Tibial nerve (tissue), 4 donors: ENCODE data around the gene KCP. TPM values are rescaled to one million over a fixed set of nuclear protein-coding genes. Genes with fewer than 3 reads are reported as not detected.

ENCODE experiments used
- DNase-seq, 2 donors: peaks; one replicate each; pipeline ENCODE4 v3.0.0-alpha.2; 2019; ENCODE audit warnings: low spot score in 2 of 2
- H3K27ac ChIP-seq, 4 donors: fragments of 200-600 bp; sonication (generic) in 3 of 4; one replicate each; pipeline ENCODE4 v1.5.1; 2017 to 2019; ENCODE audit warnings: mild to moderate bottlenecking in 1 of 4
- H3K27me3 ChIP-seq, 2 donors: fragments of 200-600 bp; sonication (generic) in 1 of 2; one replicate each; pipeline versions ENCODE4 v1.5.1 to v1.6.0; 2017 to 2019
- H3K36me3 ChIP-seq, 3 donors: fragments of 200-600 bp; sonication (generic); one replicate each; pipeline ENCODE4 v1.5.1; 2018 to 2019
- H3K4me1 ChIP-seq, 4 donors: fragments of 200-600 bp; sonication (generic) in 3 of 4; one replicate each; pipeline ENCODE4 v1.5.1; 2017 to 2019
- H3K4me3 ChIP-seq, 4 donors: fragments of 200-600 bp; sonication (generic) in 3 of 4; one replicate each; pipeline ENCODE4 v1.5.1; 2017 to 2019; ENCODE audit warnings: mild to moderate bottlenecking in 1 of 4, moderate library complexity in 1 of 4
- H3K9me3 ChIP-seq, 4 donors: fragments of 200-600 bp; sonication (generic) in 3 of 4; one replicate each; pipeline ENCODE4 v1.5.1; 2017 to 2019
- CTCF ChIP-seq, 5 experiments: fragments of 200-600 bp in 3 of 5; fragments of 450-650 bp in 2 of 5; sonication (generic) in 3 of 5; IDR thresholded peaks; one replicate each; pipeline ENCODE4 v1.5.1; 2016 to 2019; ENCODE audit warnings: antibody characterized with exemption in 5 of 5, mild to moderate bottlenecking in 3 of 5, moderate library complexity in 2 of 5
- EP300 ChIP-seq, 2 donors: sonication (generic); formaldehyde crosslinking; IDR thresholded peaks; one replicate each; pipeline ENCODE4 v1.6.1; 2017; ENCODE audit warnings: antibody characterized with exemption in 2 of 2, mild to moderate bottlenecking in 1 of 2
- POLR2A ChIP-seq, 2 donors: fragments of 450-650 bp; IDR thresholded peaks; one replicate each; pipeline ENCODE4 v1.6.1; 2017; ENCODE audit warnings: antibody characterized with exemption in 2 of 2, mild to moderate bottlenecking in 2 of 2, moderate library complexity in 2 of 2
- WGBS, 2 donors: methylation state at CpG; one replicate each; pipeline ENCODE4 v1.1.5; 2018; 5-methylcytosine and 5-hydroxymethylcytosine counted together
- total RNA-seq, 4 donors: library from RNA; depleted of rRNA; stranded (reverse); fragments of >200 nt; gene quantifications; one replicate each; pipeline ENCODE4 v1.1.0, GENCODE V29; 2016

Gene KCP
- total RNA-seq, 4 donors from 2014 or later, result 0.21 to 0.90 (median 0.40) TPM

GRCh38 chr7:128924707-128925588, 14.4 kb upstream of the KCP start:
- no peak overlapping the region for H3K4me3 ChIP-seq
- no peaks in the 10 kb centered on the region for H3K36me3 ChIP-seq
- WGBS, 2 donors, result 81 to 88% methylated on average over 8 of the region's 8 CpGs
- H3K4me1 ChIP-seq, result no peaks in the 10 kb centered on the region
- H3K9me3 ChIP-seq, result no peaks in the 10 kb centered on the region
- no peak for DNase-seq
- H3K27ac ChIP-seq, result no peak overlapping the region
- H3K27me3 ChIP-seq, result peaks cover 0 to 36% of the 10 kb centered on the region in 2 donors
- TF ChIP-seq EP300 (IDR thresholded peaks at IDR 0.05) (no peak), CTCF (IDR thresholded peaks at IDR 0.05) (no peak), POLR2A (IDR thresholded peaks at IDR 0.05) (no peak)

DNA sequence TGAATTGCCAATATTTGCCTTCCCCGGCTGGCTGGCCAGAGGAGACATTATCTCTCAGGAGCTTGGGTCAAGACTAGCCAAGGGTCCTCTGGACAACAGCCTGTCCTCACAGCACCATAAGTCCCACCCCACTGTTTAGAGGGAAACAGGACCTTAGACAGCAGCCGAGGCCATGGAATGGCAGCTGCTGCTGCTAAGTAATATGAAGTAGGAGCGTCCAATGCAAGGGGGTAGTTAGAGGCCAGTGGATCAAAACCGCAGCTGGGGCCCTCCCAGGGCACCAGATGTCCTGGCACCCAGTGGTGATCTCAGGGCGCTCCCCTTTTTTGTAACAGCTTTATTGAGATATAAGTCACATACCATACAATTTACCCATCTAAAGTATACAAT, 12.9 kb upstream of the KCP start:
- WGBS, 2 donors, result 69 to 79% methylated on average over 4 to 5 of the region's 5 CpGs
- no peaks in the 10 kb centered on the region for H3K9me3 ChIP-seq
- no peak overlapping the region for H3K27ac ChIP-seq
- H3K27me3 ChIP-seq, result peaks cover 0 to 45% of the 10 kb centered on the region in 2 donors
- TF ChIP-seq EP300 (IDR thresholded peaks at IDR 0.05) (no peak), POLR2A (IDR thresholded peaks at IDR 0.05) (no peak), CTCF (IDR thresholded peaks at IDR 0.05) (no peak)
- peak in 1 of 2 donors; percentile 1 for DNase-seq
- no peaks in the 10 kb centered on the region for H3K4me1 ChIP-seq
- no peak overlapping the region for H3K4me3 ChIP-seq
- no peaks in the 10 kb centered on the region for H3K36me3 ChIP-seq

GRCh38 chr7:128922496-128923410, 12.2 kb upstream of the KCP start:
- Histone ChIP-seq H3K27me3 (peaks cover 0 to 44% of the 10 kb centered on the region in 2 donors), H3K4me1 (no peaks in the 10 kb centered on the region), H3K9me3 (no peaks in the 10 kb centered on the region), H3K36me3 (no peaks in the 10 kb centered on the region), H3K27ac (no peak overlapping the region), H3K4me3 (no peak overlapping the region)
- DNase-seq, result no peak
- WGBS, 2 donors, result 76 to 77% methylated on average over 16 of the region's 16 CpGs
- no peak for TF ChIP-seq POLR2A (IDR thresholded peaks at IDR 0.05)
- TF ChIP-seq EP300 (IDR thresholded peaks at IDR 0.05), result no peak
- TF ChIP-seq CTCF (IDR thresholded peaks at IDR 0.05), result no peak

- Histone ChIP-seq H3K27me3 (peaks cover 0 to 48% of the 10 kb centered on the region in 2 donors), H3K9me3 (no peaks in the 10 kb centered on the region), H3K4me1 (no peaks in the 10 kb centered on the region), H3K4me3 (no peak overlapping the region), H3K36me3 (no peaks in the 10 kb centered on the region), H3K27ac (no peak overlapping the region)
- 73 to 77% methylated on average over 9 of the region's 9 CpGs for WGBS, 2 donors
- TF ChIP-seq EP300 (IDR thresholded peaks at IDR 0.05), result no peak
- TF ChIP-seq CTCF (IDR thresholded peaks at IDR 0.05), result no peak
- TF ChIP-seq POLR2A (IDR thresholded peaks at IDR 0.05), result no peak
- DNase-seq, result no peak
Observed at GRCh38 chr7:128921866-128922440, 11.4 kb upstream of the KCP start.
